NOMO-1 (cell line): ENCODE measurements around the gene GPR156.
"Not testable (repeated sequence)": the region's sequence is repeated elsewhere in the genome, so short reads cannot be mapped to it uniquely, and the experiment has no call there.

Source experiments
- DNase-seq, 2 experiments: peaks; one replicate each; lab custom pipeline; 2025; ENCODE audit not compliant: unreplicated experiment in 2 of 2; lab: John Stamatoyannopoulos, UW

GPR156 gene

DNA sequence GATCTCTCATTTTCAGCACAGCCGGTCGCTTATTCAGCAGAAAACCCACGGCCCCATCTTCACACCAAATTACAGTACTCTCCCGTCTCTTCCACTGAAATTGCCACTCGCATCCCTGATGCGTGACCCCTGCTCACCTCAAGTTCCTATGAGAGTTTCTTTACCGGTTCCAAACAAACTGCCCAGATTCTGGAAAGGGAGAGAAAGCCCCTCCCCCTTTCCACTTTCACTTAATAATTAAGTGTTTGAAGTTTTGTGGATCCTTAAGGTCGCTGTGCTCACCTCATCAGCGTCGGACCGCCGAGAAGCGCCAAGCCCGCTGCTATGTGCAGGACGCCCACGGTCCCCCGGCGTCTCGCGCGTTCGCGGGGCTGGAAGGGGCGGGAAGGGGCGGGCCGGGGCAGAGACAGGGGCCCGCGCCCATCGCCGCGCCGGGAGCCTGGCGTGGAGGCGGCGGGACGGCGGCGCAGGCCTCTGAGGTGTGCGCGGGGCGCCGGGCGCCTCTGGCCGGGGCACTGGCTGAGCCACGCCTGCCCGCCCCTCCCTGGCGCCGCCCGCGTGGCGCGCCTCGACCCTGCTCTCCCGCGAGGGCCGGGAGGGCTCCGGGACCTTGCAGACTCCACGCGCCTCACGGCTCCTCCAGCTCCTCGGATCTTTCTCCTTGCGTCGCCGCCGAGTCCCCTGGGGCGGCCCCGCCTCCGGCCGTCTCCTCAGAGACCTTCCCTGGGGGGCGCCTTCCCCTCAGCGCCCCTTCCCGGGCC lies at the start of gene GPR156:
TSS of gene GPR156 (minus strand) at position 476 of the 761 bp plus-strand sequence. CDS start 41,124 bp downstream, outside the sequence.
- DNase-seq = peak in 1 of 2 experiments; percentile 11

- DNase-seq = no peak
Measured at GRCh38 chr3:120332646-120333045, 47.6 kb upstream of the GPR156 start.

DNA sequence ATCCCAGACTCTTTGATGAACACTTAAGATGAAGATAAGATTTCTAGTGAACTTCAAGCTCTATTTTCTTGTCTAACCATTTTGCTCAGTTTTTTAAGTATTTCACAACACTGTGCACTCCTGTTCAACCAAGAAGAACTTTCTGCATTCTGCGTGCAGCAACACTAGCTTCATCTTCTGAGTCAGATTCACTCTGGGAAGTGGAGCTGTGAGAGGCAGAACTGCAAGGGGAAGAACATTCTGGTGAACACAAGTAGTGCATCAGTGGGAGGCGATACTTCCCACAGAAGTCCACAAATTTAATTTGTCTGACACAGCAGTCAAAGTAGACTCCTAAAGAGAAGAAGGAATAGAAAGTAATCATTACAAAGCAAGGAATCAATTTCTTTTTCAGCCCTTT lies 46.1 kb upstream of the GPR156 start:
- no peak for DNase-seq

GRCh38 chr3:120326784-120327183 lies 41.8 kb upstream of the GPR156 start:
- no peak for DNase-seq

DNA sequence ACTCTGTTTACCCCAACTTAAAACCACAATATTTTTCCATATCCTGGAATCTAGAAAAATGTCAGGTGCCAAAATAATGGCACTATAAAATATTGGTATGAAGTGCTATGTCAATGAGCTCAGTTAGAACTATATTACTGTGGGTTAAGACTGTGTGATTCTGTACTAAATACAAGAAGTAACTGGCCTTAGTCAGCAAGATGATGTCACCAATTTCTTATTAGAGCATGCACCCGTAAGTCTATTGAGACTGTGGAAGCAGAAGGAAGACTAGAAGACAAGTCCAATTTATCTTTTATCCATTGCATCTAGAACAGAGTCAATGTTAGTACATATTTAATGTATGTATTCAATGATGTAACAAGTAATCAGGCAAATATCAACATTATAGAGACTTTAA lies 39.2 kb upstream of the GPR156 start:
- DNase-seq = no peak

DNA sequence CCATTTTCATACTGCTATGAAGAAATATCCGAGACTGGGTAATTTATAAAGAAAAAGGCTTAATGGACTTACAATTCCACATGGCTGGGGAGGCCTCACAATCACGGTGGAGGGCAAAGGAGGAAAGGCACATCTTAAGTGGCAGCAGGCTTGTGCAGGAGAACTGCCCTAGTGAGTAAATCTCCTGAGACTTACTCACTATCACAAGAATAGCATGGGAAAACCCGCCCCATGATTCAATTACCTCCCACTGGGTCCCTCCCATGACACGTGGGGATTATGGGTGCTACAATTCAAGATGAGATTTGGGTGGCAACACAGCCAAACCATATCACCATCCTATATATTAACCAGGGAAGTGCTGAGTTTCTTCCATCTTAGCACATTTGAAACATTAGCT lies 38.7 kb upstream of the GPR156 start:
- not testable (repeated sequence) for DNase-seq

DNA sequence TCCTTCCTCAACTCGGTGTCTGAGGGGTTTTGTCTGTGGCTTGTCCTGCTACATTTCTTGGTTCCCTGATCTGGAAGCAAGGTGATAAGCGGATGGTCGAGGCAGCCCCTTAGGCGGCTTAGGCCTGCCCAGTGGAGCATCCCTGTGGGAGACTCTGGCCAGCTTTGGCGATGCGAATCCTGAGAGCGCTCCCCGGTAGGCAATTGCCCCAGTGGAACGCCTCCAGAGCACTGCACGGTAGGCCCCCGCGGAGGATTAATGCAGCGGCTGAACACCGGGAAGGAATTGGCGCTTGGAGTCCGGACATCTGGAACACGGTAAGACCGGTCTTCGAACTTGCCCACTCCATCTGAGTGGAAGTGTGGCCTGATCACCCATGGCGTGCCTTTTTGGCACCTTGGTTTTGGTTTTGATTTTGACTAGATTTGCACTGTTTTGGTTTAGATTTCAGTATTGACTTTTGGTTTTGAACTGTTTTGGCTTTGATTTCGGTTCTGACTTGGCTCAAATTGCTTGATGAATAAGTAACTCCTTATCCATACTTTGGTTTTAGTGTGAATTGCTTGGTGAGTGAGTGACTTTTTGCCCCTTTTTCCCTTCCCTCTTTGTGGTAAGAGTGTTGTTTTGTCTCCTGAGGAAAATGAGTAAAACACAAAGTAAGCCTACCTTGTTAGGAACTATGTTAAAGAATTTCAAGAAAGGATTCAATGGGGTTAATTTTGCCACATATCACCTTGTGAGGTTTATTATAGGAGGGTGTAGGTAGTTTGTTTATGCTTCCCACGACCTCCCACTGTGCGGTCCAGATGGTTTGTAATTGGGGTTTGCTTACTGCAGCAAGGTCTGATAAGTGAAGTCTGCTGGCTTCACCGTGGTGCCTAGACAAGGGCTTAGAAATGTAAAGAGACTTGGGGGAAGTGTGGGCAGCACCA lies 27.1 kb upstream of the GPR156 start:
- no peak for DNase-seq

GRCh38 chr3:120306519-120307455 lies 21.8 kb upstream of the GPR156 start:
- DNase-seq = no peak

DNA sequence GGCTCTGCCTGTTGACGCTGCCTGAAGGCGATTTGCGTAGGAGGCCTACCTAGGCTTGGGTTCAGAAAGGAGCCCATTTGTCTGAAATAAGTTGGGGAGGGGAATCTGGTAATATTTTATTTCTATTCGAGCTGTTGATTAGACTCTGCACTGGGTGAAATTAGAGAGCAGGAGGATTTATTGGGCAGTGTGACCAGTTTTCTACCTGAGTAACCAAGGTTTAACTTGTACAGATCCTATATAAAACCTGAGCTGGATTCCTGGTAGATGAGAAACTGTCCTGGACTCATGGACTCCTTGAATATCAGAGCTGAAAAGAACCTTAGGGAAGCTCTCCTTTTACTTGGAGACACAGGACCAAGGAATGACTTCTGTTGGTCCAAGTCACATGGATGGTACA lies 19.6 kb upstream of the GPR156 start:
- DNase-seq = no peak

DNA sequence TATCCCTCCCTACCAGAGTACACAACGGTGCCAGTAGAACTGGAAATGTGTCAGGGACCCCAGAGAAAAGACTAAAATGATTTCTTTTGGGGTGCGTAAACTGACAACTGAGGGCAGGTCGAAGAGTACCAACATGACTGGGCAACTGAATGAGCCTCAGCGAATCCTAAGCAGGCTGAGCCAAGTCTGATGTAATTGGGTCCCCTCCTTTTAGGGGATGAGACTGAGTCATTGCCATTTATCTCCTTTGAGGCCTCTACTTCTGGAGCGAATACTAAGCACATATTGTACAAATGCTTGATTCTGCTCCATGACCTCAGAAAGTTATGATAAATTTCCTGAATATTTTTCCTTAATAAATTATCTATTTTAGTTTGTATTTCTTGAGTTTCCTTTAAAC lies 17.3 kb upstream of the GPR156 start:
- DNase-seq = no peak

DNA sequence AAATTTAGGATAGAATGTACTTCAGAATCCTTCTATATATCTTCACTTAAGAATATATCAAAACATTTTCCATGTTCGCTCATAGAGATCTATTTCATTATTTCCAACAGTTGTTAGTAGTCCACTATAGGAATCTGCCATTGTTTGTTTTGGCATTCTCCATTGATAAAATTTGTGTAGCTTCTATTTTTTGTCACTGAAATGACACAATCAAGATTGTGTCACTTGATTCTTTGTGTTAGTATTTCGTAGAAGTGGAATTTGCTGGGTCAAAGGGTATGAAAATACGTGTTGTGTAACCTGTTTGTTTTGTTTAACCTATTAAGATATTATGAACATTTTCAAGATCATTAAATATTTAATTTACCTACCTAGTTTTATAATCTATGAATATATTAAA lies 15.9 kb upstream of the GPR156 start:
- DNase-seq = no peak

DNA sequence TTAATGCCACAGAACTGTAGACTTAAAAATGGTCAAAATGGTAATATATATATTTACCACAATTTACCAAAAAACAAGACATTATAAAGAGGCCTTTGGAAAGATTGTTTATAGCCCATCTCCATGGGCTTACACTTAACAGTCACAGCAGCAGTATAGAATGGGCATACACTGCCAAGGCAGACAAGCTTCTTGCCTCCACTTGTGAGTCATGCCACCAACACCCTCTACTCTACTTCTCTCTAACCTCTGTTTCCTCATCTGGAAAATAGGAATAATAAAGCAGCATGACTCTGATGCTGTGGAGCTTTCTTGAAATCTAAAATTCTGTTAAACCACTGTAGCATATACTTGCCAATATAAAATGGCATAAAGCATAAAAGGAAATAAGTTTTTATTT lies 14.4 kb upstream of the GPR156 start:
- DNase-seq = no peak

- no peak for DNase-seq
Measured at GRCh38 chr3:120298996-120299395, 14.0 kb upstream of the GPR156 start.

DNA sequence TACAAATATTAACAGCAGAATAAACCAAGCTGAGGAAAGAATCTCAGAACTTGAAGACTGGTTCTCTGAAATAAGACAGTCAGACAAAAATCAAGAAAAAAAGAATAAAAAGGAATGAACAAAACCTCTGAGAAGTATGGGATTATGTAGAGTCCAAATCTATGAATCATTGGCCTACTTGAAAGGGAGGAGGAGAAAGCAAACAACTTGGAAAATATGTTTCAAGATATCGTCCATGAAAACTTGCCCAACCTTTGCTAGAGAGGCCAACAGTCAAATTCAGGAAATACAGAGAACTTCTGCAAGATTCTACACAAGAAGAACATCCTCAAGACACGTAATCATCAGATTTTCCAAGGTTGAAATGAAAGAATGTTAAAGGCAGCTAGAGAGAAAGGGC lies 6.5 kb upstream of the GPR156 start:
- not testable (repeated sequence) for DNase-seq

DNA sequence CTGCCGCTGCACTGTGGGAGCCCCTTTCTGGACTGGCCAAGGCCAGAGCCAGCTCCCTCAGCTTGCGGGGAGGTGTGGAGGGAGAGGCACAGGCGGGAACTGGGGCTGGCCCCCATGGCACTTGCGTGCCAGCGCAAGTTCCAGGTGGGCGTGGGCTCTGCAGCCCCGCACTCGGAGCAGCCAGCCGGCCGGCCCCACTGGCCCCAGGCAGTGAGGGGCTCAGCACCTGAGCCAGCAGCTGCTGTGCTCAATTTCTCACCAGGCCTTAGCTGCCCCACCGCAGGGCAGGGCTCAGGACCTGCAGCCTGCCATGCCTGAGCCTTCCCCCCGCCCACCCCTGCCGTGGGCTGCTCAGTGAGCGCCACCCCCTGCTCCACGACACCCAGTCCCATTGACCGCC lies 4.6 kb upstream of the GPR156 start:
- DNase-seq = no peak

- no peak for DNase-seq
Measured at GRCh38 chr3:120286465-120286864, 1.4 kb upstream of the GPR156 start.

DNA sequence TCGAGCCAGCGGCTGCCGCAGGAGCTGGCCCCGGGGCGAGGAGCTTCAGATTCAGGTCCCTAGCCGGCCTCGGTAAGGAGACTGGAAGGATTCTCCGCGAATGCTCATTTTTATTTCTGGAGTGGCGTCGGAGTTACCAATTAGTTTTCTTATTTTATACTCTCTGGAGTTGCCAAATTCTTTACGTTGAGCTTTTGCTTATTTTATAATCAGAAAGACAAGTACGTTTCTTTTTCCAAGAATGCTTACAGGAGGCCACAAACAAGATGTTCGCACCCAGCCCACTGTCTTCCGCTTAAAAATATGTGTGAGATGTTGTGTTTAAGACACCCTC lies 453 bp upstream of the GPR156 start:
- DNase-seq = no peak

DNA sequence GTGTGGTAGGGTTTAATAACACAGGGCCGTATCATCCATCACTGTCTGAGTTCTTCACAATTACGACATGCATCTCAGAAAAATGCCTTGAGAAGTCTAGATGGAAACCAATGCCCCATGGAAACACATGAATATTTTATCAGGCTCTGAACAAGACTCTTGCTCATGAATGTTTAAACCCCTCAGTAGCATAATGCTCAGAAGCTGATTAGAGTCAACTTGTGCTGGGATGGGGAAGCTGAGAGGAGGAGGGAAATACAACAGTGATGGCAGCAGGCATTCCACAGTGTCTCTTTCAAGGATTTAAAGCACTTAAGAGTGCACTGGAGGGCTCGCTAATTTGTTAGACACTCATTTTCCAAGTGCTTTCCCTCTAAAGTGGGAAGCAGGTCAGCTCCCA lies 3.8 kb downstream of the GPR156 start:
- DNase-seq = no peak

DNA sequence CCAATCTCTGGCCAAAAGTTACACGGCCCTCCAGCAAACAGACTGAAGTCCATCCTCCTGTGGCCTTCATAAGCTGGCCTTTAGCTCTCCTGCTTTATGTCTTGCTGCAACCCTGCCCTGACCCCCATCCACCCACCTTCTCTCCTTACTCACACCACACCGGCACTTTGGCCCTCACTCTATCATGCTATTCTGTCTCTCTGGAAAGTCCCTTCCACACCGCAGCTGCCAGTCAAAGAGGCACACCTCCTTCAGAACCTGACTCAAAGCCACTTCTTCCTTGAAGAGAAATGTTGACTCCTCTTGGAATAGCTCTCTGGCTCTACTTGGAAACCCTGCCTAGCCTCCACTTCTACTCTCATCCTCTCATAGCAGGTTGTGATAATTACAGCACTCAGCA lies 4.5 kb downstream of the GPR156 start:
- no peak for DNase-seq

GRCh38 chr3:120280026-120280425 lies 5.0 kb downstream of the GPR156 start:
- DNase-seq = no peak

GRCh38 chr3:120276767-120277166 lies 8.3 kb downstream of the GPR156 start:
- DNase-seq = no peak
